ENCODE results near the gene HNRNPA3. TPM values are rescaled to one million over a fixed set of nuclear protein-coding genes. Genes with fewer than 3 reads are reported as not detected.
"Not testable (repeated sequence)": the region's sequence is repeated elsewhere in the genome, so short reads cannot be mapped to it uniquely, and the experiment has no call there.

HNRNPA3 gene
- total RNA-seq, 1 donor from 2014 or later = 55.1 TPM

GRCh38 chr2:177229442-177230242, 17.0 kb downstream of the HNRNPA3 start:
- ATAC-seq = peak; percentile 22
- DNase-seq (ENCODE audit: low spot score) = no peak

GRCh38 chr2:177231270-177231669, 18.7 kb downstream of the HNRNPA3 start:
- ATAC-seq (no peak), DNase-seq (ENCODE audit: low spot score) (no peak)

- DNase-seq (ENCODE audit: low spot score) = no peak
- ATAC-seq = no peak
Measured at GRCh38 chr2:177232098-177232704, 19.6 kb downstream of the HNRNPA3 start.

- ATAC-seq = no peak
- DNase-seq (ENCODE audit: low spot score) = no peak
Measured at GRCh38 chr2:177234267-177234666, 21.7 kb downstream of the HNRNPA3 start.

GRCh38 chr2:177235855-177236437, 23.4 kb downstream of the HNRNPA3 start:
- DNase-seq (ENCODE audit: low spot score) = no peak
- ATAC-seq = no peak

- ATAC-seq (no peak), DNase-seq (ENCODE audit: low spot score) (no peak)
Measured at GRCh38 chr2:177237932-177238331, 25.3 kb downstream of the HNRNPA3 start.

- DNase-seq (ENCODE audit: low spot score) (no peak), ATAC-seq (no peak)
Measured at GRCh38 chr2:177239053-177239452, 26.5 kb downstream of the HNRNPA3 start.

GRCh38 chr2:177239932-177240630, 27.5 kb downstream of the HNRNPA3 start:
- ATAC-seq (peak; percentile 63), DNase-seq (ENCODE audit: low spot score) (no peak)

GRCh38 chr2:177241711-177242120, 29.1 kb downstream of the HNRNPA3 start:
- DNase-seq (ENCODE audit: low spot score) (no peak), ATAC-seq (no peak)

- peak; percentile 30 for ATAC-seq
- DNase-seq (ENCODE audit: low spot score) = no peak
Measured at GRCh38 chr2:177242121-177242987, 29.8 kb downstream of the HNRNPA3 start.

GRCh38 chr2:177243073-177243472, 30.5 kb downstream of the HNRNPA3 start:
- DNase-seq (ENCODE audit: low spot score) = no peak
- ATAC-seq = no peak

GRCh38 chr2:177243476-177243875, 30.9 kb downstream of the HNRNPA3 start:
- DNase-seq (ENCODE audit: low spot score) (no peak), ATAC-seq (no peak)

- DNase-seq (ENCODE audit: low spot score) (no peak), ATAC-seq (no peak)
Measured at GRCh38 chr2:177244244-177244771, 31.7 kb downstream of the HNRNPA3 start.

GRCh38 chr2:177245010-177245422, 32.4 kb downstream of the HNRNPA3 start:
- DNase-seq (ENCODE audit: low spot score) (no peak), ATAC-seq (no peak)

GRCh38 chr2:177246000-177246399, 33.4 kb downstream of the HNRNPA3 start:
- ATAC-seq (peak; percentile 10), DNase-seq (ENCODE audit: low spot score) (no peak)

GRCh38 chr2:177246523-177247030, 34.0 kb downstream of the HNRNPA3 start:
- not testable (repeated sequence) for DNase-seq (ENCODE audit: low spot score); ATAC-seq

GRCh38 chr2:177247693-177248262, 35.2 kb downstream of the HNRNPA3 start:
- DNase-seq (ENCODE audit: low spot score) (no peak), ATAC-seq (no peak)

- ATAC-seq (no peak), DNase-seq (ENCODE audit: low spot score) (no peak)
Measured at GRCh38 chr2:177249038-177249437, 36.4 kb downstream of the HNRNPA3 start.

GRCh38 chr2:177250461-177250860, 37.9 kb downstream of the HNRNPA3 start:
- DNase-seq (ENCODE audit: low spot score) (no peak), ATAC-seq (no peak)

GRCh38 chr2:177251165-177251542, 38.6 kb downstream of the HNRNPA3 start:
- ATAC-seq (no peak), DNase-seq (ENCODE audit: low spot score) (no peak)

Data from left lobe of liver (tissue), 2 donors.